ENCODE measurements around the gene IQSEC1.

- TF ChIP-seq MAX (IDR thresholded peaks at IDR 0.05): no peak
- TF ChIP-seq CTCF (IDR thresholded peaks at IDR 0.05; ENCODE audit: control extremely low read depth in 1 of 3, insufficient read depth in 1 of 3, low read depth in 1 of 3, low read length in 3 of 3): no peak
- no peak for TF ChIP-seq MAFK (IDR thresholded peaks at IDR 0.05; ENCODE audit: low read depth, low read length)
- TF ChIP-seq SP2 (IDR thresholded peaks at IDR 0.05; ENCODE audit: low read length): no peak
- TF ChIP-seq GABPA (IDR thresholded peaks at IDR 0.05; ENCODE audit: borderline replicate concordance, insufficient read depth, low read length): no peak
- no peak for TF ChIP-seq RBBP5 (IDR thresholded peaks at IDR 0.05; ENCODE audit: borderline replicate concordance, low read depth, low read length)
- no peak for TF ChIP-seq POLR2A (IDR thresholded peaks at IDR 0.05; ENCODE audit: control extremely low read depth in 1 of 2, low read depth in 2 of 2, low read length in 2 of 2)
- TF ChIP-seq EGR1 (IDR thresholded peaks at IDR 0.05; ENCODE audit: borderline replicate concordance, low read depth, low read length): no peak
- no peak for TF ChIP-seq SIN3A (conservative IDR thresholded peaks at IDR 0.05 in 1 of 2, IDR thresholded peaks at IDR 0.05 in 1 of 2; ENCODE audit: low read depth in 1 of 2, low read length in 2 of 2)
Observed at GRCh38 chr3:12871404-12871983, 201.7 kb downstream of the IQSEC1 start.
